H1 (cell line): Measurements from ENCODE around the gene PLTP. TPM values are rescaled to one million over a fixed set of nuclear protein-coding genes. Genes with fewer than 3 reads are reported as not detected.

ENCODE experiments used
- ATF2 ChIP-seq: IDR thresholded peaks from 2 replicates; pipeline ENCODE4 v1.6.1; 2012; ENCODE audit warnings: low read length, inconsistent platforms
- ATF3 ChIP-seq: IDR thresholded peaks from 2 replicates; pipeline ENCODE4 v1.6.1; 2011; ENCODE audit warnings: low read depth, mild to moderate bottlenecking, low read length; ENCODE audit not compliant: insufficient read depth
- CHD7 ChIP-seq: fragments of 300-600 bp; sonication (generic); IDR thresholded peaks from 2 replicates; pipeline ENCODE4 v1.7.1; 2012; ENCODE audit warnings: low read length, moderate library complexity, mild to moderate bottlenecking, inconsistent platforms; ENCODE audit not compliant: insufficient replicate concordance
- FOSL1 ChIP-seq: IDR thresholded peaks from 2 replicates; pipeline ENCODE4 v1.6.1; 2011; ENCODE audit warnings: mild to moderate bottlenecking, low read depth, low read length, moderate library complexity; ENCODE audit not compliant: insufficient read depth
- GABPA ChIP-seq: IDR thresholded peaks from 2 replicates; pipeline ENCODE4 v1.6.1; 2011; ENCODE audit warnings: mild to moderate bottlenecking, low read length, moderate library complexity, borderline replicate concordance; ENCODE audit not compliant: insufficient read depth
- SIX5 ChIP-seq: IDR thresholded peaks from 2 replicates; pipeline ENCODE4 v1.6.1; 2011; ENCODE audit warnings: mild to moderate bottlenecking, low read depth, low read length
- SUZ12 ChIP-seq: fragments of 200-600 bp; sonication (generic); IDR thresholded peaks from 2 replicates; pipeline ENCODE4 v1.6.1; 2012; ENCODE audit warnings: mild to moderate bottlenecking, inconsistent platforms, low read length, moderate library complexity, mixed read lengths
- TAF7 ChIP-seq: optimal IDR thresholded peaks from 2 replicates; pipeline ENCODE3; 2011; ENCODE audit warnings: low read depth, mild to moderate bottlenecking, inconsistent platforms, low read length, moderate library complexity, borderline replicate concordance
- TCF12 ChIP-seq: IDR thresholded peaks from 2 replicates; pipeline ENCODE4 v1.6.1; 2011; ENCODE audit warnings: low read depth, mild to moderate bottlenecking, low read length
- polyA plus RNA-seq, 7 experiments: library from polyadenylated mRNA; depleted of rRNA in 3 of 7; stranded (reverse) in 5 of 7; unstranded in 2 of 7; fragments of >200 nt in 5 of 7; fragments of 200-250 nt in 2 of 7; gene quantifications; 1 replicate in 5 of 7; 2 replicates in 1 of 7; 4 replicates in 1 of 7; pipeline versions ENCODE4 v1.2.1 to v1.2.3, GENCODE V29; 2011 to 2013; ENCODE audit warnings: missing spikeins in 2 of 7, mixed read lengths in 2 of 7
- total RNA-seq: library from RNA; stranded (reverse); fragmentation: NEBNext Ultra II Directional; extraction: Animal tissue kit (Norgen Biotek cat#: 25700); gene quantifications from 2 replicates; pipeline ENCODE4 v1.2.1, GENCODE V29; 2021

PLTP gene
- total and polyA plus RNA-seq, 2 of the 8 experiments (the other 6 are each of a cell fraction or from before 2014, with no cell fraction given) = 120 to 194 TPM

GRCh38 chr20:45934046-45934585, 22.2 kb upstream of the PLTP start (continued):
- TF ChIP-seq ATF2 (no peak), SIX5 (no peak), FOSL1 (no peak), TAF7 (no peak), SUZ12 (no peak), TCF12 (no peak), GABPA (no peak), CHD7 (no peak), ATF3 (no peak)
